Renal cortical epithelial cell (primary cell): ENCODE data around the gene LRRC3B. TPM values are rescaled to one million over a fixed set of nuclear protein-coding genes. Genes with fewer than 3 reads are reported as not detected.

Experiments used
- DNase-seq: peaks from one replicate; pipeline ENCODE4 v3.0.0-alpha.2; 2011; ENCODE audit warnings: low read depth
- total RNA-seq: library from RNA; depleted of rRNA; stranded (reverse); fragments of >200 nt; gene quantifications from 2 replicates; pipeline ENCODE4 v1.2.3, GENCODE V29; 2014

The LRRC3B gene
- total RNA-seq, 1 donor from 2014 or later: not detected

DNA sequence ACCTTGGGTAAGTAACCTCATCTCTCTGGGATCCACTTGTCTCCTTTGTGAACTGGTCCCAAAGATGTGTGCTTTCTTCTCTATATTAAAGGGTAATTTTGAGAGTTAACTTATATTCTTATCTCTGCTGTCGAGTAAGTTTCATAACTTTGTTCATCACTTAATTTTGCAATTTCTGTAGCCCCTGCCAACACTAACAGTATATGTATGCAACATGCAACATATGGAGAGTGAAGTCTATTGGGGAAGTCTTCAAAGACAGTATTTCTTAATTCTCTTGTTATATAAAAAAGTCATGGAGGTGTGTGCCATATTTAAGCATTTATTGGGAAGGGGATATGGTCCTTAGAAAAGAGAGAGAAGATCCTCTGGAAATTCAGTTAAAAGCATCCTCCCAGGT, 85.9 kb downstream of the LRRC3B start:
- DNase-seq: no peak

GRCh38 chr3:26712211-26713026, 89.8 kb downstream of the LRRC3B start:
- DNase-seq: peak; percentile 43

GRCh38 chr3:26713091-26713490, 90.5 kb downstream of the LRRC3B start:
- DNase-seq: no peak

GRCh38 chr3:26714485-26714884, 91.9 kb downstream of the LRRC3B start:
- no peak for DNase-seq

GRCh38 chr3:26715431-26715830, 92.9 kb downstream of the LRRC3B start:
- no peak for DNase-seq

- no peak for DNase-seq
These were observed 95.7 kb downstream of the LRRC3B start for GRCh38 chr3:26718315-26718714.

DNA sequence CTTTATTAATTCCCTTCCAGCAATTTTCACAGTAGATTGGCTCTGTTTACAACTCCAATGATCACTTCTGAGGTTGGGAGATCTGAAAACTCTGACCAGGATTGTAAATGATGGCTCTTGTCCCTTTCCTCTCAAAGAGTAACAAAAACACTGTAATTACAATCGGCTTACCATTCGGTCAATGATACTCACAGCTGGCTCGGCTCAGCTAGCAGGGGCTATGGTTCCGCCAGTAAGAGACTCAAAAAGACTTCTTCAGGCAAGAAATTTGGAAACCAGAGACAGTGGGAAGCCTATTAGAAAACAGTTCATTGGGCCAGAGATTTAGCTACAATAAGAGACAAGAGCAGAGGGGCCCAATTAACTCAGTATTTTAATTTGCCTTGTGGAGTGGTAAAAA, 96.6 kb downstream of the LRRC3B start:
- no peak for DNase-seq

GRCh38 chr3:26721047-26721446, 98.5 kb downstream of the LRRC3B start:
- no peak for DNase-seq

DNA sequence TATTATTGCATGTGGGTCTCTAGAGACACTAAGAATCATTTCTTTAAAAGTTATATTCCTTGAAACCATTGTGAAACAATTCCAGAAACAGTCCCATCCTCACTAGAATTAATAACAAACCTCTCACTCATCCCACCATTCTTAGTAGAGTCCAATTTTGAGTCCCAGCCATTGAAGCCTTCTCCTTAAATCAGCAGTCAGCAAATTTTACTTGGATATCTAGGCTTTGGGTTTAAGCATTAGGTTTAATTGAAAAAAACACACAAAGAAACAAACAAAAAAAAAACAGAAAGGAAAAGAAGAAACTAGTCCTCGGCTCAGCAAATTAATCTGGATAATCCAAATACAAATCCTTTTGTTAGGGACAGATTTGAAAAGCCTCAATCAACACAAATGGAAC, 109.3 kb downstream of the LRRC3B start:
- DNase-seq: no peak

GRCh38 chr3:26750263-26750662, 127.7 kb downstream of the LRRC3B start:
- DNase-seq: no peak

DNA sequence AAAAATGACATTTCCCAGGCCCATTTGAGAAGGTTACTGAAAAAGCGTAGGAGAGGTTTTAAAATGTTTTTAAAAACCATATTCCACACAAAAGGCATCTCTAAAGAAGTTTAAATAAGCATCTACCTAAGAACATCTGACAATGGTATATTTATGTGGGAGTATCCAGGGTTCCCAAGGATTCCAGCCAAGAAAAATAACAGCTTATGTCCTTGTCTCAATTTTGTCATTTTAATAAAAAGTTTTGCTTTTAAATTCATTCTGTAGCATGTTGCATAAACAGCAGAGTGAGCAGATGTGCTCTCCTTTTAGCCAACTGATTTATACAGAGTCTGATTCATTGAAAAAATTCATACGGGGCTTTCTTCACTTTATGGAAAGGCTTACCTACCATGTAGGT, 129.9 kb downstream of the LRRC3B start:
- no peak for DNase-seq

DNA sequence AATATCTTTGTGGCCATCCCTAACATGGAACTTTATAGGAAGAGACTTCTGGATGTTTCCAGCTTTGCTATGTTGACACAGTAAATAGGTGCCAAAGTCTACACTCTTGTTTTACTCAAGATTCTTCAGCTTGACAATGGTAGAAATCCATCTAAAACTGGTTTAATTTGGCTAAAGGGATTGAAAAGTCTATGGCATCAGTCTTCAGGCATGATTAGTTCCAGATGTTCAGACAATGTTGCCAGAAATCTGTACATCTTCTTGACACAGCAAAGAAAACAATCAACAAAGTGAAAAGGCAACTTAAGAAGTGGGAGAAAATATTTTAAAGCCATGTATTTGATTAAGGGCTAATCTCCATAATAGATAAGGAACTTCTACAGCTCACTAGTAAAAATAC, 130.5 kb downstream of the LRRC3B start:
- DNase-seq: no peak

- no peak for DNase-seq
These were observed 135.4 kb downstream of the LRRC3B start for GRCh38 chr3:26757978-26758377.
